Subcutaneous adipose tissue (tissue), 4 donors: ENCODE measurements around the gene TMC3. TPM values are rescaled to one million over a fixed set of nuclear protein-coding genes. Genes with fewer than 3 reads are reported as not detected.

Experiments used
- CTCF ChIP-seq: fragments of 450-650 bp; IDR thresholded peaks from one replicate; pipeline ENCODE4 v1.5.1; 2016; ENCODE audit warnings: low read depth, mild to moderate bottlenecking, control low read depth, antibody characterized with exemption, moderate library complexity
- total RNA-seq, 4 donors: library from RNA; depleted of rRNA; stranded (reverse); fragments of >200 nt; gene quantifications; one replicate each; pipeline ENCODE4 v1.1.0, GENCODE V29; 2016

The TMC3 gene
- total RNA-seq, 4 donors from 2014 or later, result not detected

- no peak for TF ChIP-seq CTCF
Observed at GRCh38 chr15:81341351-81341750, 32.7 kb downstream of the TMC3 start.

DNA sequence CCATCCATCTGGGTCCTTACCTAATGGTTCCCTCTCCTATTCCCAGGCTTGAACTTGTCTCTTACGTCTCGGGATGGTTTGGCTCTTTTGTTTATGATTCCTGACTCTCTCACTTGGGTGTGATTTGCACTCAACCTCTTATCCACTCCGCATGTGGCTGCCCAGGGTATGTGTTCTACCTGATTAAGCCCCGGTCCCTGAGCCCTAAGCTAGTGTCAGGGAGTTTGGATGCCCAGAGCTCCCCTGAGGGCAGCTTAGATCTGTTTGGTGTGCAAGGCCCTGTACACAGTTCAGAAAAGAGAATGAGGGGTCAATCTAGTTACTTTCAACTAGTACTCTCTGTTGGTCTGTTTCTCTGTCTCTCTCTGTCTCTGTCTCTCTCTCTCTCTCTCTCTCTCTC is 34.2 kb downstream of the TMC3 start:
- no peak for TF ChIP-seq CTCF

DNA sequence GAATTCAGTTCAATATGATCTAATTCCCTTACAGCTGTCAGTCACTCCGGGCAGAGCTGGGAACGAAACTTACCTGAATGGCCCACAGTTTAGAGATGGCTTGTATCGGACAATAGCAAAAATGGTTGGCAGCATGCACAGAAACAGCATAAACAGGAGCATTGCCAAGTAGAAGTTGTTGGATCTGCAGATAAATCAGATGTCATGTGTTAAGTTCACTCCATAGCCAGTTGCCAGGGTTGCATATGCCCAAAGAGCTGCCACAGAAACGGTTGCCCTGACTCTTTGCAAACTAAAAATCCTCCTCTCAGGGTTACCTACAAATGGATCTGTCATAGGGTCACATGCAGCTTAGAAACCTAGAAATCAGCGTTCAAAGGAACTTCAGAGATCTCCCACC is 34.7 kb downstream of the TMC3 start:
- TF ChIP-seq CTCF, result no peak

DNA sequence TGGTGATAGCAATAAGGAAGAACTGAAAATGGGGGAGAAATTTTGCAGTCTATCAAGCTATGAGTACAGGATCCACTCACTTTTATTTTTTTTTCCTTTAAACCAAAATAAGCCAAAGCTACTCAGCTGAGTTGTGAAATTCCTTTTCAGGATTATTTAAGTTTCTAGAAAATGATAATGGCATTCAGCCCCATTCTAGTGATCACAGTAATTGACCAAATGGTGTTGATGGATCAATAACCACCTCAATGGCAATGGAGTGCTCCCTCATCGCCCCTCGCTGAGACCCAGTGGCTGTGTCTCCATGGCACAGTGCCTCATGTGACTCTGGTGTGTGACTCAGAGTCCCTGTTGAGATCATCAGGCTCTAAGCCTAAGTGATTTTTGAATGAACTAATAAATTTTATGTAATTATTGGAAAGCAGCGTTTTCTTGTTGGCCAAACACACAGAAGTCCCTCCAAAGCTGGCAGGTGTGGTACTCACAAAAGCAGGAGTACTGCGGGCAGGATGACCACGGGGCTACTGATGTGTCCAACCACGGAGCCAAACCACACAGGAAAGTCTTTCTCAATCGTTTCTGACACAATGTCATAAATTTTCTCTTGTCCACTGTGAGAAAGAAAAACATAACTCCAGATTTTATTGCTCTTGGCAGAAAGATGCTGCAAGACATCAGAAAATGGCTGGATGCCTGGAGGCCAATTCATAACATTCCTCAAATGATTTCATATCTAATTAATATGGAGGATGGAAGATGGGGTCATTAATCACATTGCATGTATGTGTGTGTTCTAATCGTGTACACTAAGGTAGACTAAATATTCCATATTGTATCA is 35.6 kb downstream of the TMC3 start:
- TF ChIP-seq CTCF, result no peak

DNA sequence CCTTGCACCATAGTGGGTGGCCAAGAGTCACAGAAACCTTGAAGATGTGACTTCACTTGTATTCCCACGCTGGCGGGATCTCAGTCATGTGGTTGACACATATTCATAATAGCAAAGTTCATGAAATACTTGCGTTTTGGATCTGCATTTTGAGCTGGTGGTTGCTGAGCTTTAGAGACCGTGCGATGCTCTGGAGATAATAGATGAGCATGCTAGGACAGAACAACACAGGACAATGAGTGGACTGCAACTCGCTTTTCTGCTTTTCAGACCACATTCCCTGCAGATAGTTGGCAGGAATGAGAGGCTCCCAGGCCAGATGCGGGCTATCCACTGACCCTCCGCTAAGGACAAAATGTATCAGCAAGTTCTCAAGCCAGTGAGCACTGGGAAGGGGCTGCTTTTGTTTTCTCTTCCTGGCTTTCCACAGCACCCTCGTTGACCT is 36.3 kb downstream of the TMC3 start:
- TF ChIP-seq CTCF, result no peak

DNA sequence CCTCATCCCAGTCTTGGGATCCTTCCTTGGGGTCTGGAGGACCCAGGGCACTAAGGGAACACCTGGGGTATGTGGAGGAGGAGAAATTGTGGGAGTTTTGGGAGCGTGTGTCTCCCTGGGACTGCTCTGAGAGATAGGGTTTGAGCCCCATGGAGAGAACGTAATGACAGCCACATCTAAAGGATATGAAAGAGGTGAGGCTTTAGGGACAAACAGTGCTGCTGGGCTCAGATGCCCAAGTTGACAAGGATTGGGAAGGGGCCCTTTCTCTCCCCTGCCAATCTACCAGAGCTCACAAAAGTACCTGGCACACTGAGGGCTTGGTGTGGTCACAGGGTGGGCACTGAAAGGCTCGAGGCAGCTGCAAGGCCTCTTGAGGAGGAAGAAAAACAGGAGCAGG is 36.8 kb downstream of the TMC3 start:
- TF ChIP-seq CTCF, result no peak

- TF ChIP-seq CTCF, result no peak
Observed at GRCh38 chr15:81336568-81336967, 37.4 kb downstream of the TMC3 start.
